GM19468 (cell line): ENCODE results near the gene GRB10.

ENCODE experiments used
- ATAC-seq: cut with Tn5 transposase; IDR thresholded peaks from one replicate; pipeline ENCODE4 v1.9.1; 2021; ENCODE audit warnings: mild to moderate bottlenecking, moderate library complexity, moderate number of reproducible peaks; ENCODE audit not compliant: unreplicated experiment; ENCODE audit errors: extremely low read depth

Gene GRB10

DNA sequence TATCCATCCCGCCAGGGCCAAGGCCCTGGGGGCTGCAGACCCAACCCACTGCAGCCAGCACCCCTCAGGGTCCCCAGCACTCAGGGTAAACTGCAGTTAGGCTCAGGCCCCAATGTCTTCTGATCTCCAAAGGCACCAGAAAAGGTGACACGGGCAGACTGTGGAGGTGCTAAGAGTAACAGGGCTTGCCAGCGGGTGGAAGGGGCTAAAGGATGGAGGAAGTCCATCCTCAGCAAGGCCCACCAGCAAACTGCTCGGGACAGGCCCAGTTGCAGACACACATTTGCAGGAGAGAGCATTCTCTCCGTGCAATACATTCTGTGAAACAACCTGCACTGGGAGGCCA, 121.9 kb downstream of the GRB10 start:
- ATAC-seq = no peak

DNA sequence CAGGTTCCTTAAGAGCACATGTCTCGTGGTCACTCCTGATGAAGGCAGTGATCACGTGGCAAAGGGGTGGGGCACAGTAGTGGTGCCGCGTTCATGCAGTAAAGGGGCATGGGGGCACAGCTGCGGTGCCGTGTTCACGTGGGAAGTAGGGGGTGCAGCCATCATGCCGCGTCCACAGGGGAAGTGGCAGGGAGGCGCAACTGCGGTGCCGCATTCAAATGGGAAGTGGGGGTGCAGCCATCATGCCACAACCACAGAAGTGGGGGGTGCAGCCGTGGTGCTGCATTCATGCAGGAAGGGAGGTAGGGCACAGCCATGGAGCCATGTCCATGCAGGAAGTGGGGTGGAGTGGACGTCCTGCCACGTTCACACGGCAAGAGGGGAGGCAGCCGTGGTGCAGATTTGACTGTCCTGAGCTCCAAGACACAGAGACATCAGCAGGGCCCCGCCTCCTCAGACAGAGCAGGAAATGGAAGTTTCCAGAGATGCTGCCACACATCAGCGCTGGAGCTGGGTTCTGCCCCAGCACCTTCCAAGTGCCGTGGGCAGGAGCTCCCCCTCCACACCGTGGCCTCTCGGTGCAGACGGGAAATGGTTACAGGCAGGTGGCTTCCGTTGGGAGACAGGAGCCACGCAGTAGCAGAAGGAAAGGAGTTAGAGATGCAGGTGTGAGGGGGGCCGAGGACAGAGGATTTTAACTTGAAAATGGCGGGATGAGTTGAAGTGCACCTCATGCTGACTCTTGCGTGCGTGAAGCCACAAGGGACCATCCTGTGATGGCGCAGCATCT, 122.5 kb downstream of the GRB10 start:
- ATAC-seq = no peak

- ATAC-seq = no peak
Observed at GRCh38 chr7:50659329-50659965, 123.2 kb downstream of the GRB10 start.

- no peak for ATAC-seq
Observed at GRCh38 chr7:50658696-50659095, 124.0 kb downstream of the GRB10 start.

- ATAC-seq = no peak
Observed at GRCh38 chr7:50657912-50658311, 124.8 kb downstream of the GRB10 start.

DNA sequence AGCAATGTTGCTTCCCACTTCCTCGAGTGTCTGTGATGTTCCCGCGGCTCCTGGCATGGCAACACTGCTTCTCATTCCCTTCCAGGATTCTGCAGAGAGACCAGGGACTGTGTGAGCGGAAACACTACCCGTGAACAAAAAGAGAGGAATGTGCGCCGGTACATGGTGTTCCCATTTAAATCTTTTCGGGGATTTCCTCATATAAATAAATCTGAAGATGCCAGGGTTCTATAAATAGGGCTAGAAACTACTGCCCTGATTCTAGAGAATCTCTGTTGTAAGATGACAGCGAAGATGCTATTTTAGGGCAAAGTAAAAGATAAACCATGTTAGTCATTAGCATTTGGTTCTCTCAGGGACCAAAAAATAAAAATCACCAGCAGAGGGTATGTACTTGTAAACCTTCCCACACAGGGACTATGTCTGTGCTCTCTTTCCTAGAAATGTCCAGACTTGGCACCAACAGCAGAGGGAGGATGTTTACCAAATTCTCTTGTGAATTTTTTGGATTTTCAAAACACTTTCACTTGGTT, 125.3 kb downstream of the GRB10 start:
- ATAC-seq = no peak

GRCh38 chr7:50656141-50656895, 126.4 kb downstream of the GRB10 start:
- ATAC-seq = no peak

DNA sequence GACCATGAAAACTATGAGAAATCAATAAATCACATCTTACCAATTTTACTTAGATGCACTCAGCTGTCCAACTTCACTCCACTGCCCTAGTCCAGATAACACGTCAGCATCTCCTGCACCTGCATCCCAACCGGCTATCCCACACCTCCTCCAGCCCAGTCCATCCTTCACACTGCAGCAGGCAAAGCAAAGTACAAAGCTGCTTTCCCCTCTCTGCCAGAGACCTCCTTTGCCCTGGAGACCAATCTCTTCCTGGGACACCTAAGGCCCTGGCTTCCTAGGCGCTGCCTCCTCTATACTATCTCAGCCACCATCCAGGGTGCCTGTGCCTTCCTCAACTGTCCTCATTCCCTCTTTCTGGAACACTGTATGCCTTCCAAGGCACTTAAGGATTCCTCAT, 127.2 kb downstream of the GRB10 start:
- ATAC-seq = no peak

GRCh38 chr7:50655020-50655419, 127.7 kb downstream of the GRB10 start:
- ATAC-seq = no peak

- ATAC-seq = no peak
Observed at GRCh38 chr7:50653981-50654425, 128.7 kb downstream of the GRB10 start.

- ATAC-seq = no peak
Observed at GRCh38 chr7:50653126-50653864, 129.4 kb downstream of the GRB10 start.

GRCh38 chr7:50652400-50653125, 130.1 kb downstream of the GRB10 start:
- ATAC-seq = no peak

DNA sequence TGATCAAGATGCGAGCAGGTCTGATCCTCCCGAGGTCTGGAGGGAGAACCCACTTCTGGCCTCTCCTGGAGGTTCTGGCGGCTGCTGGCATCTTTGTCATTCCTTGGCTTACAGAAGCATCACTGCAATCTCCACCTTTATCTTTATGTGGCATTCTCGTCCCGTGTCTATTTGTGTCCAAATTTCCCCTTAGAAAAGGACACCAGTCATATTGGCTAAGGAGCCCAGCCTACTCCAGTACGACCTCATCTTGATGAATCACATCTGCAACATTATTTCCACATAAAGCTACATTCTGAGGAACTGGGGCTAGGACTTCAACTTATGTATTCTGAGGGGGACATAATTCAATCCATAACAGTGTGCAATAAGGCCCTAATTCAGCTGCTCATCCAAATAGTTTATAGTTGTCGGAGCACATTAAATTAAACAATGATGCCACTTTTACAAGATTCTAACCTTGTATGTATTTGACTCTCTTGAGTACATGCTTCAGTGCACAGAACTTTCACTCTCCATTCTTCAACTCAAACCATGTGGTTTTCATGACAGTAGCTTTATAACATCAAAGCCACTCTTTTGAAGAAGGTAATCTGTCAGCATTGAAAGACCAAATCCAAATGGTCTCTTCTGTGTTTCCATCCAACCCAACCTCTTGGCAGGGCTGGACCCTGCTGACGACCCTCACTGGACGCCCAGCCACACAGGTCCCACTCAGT, 131.3 kb downstream of the GRB10 start:
- ATAC-seq = peak; percentile 31

GRCh38 chr7:50650057-50650664, 132.5 kb downstream of the GRB10 start:
- ATAC-seq = no peak

DNA sequence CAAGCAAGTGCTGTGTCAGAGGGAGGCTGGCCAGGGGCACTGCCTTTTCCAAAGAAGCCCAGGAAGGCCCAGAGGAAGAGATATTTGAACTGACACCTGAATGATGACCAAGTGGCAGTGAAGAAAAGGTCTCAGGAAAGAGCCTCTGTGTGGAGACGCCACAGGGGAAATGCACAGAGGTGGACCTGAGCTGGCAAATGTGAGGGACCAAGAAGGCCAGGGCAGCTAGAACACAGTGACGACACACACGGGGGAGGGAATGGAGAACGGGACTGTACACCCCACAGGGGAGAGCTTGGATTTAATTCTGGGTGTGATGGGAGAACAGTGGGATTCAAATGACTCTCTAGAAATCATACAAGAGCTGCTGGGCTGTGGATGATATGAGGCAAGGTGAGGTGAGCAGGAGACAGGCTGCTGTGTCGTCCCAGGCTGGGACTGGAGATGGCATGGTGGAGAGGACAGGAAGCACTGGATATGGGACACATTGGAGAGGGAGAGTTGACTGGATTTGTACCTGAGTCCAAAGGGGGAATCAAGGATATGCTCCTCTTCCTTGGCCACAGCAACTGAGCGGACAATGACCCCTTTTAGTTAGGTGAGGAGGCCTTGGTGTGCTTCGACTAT, 133.3 kb downstream of the GRB10 start:
- ATAC-seq = no peak

DNA sequence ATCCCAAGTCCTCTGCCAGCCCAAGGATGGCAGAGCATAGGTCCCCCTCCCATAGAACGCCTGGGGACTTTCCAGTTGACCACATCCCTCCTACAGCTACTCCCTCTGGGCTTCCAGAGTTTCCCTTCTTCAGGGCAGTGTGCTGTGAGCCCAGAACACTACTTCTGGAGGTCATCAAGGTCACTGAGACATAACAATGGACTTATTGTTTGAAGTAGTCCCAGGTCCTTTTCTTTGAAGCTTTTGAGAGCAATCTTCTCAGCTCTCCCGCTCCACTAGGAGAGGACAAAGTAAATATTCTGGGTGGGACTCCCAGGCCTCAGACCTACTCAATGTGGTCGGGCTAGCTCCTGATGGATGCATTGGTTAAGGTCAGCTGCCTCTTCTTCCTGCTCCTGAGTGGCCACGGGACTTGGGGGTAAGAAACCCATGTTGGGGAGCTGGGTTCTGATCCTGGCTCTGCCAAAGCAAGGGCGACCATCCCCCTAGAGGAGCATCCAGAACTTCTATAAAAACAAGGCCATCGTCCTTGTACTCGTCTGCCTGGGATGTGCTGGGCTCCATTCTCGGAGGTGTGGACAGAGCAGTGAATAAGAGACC, 134.0 kb downstream of the GRB10 start:
- no peak for ATAC-seq

GRCh38 chr7:50648076-50648475, 134.6 kb downstream of the GRB10 start:
- ATAC-seq = no peak
